Nephron (organoid): Measurements from ENCODE around the gene TRMT44.

Experiments used
- H3K27ac Mint-ChIP-seq, 3 experiments: 2 replicates each; pipeline ENCODE4 v1.8.0; 2020; ENCODE audit warnings: mixed read lengths in 3 of 3, mild to moderate bottlenecking in 2 of 3, moderate library complexity in 1 of 3
- H3K27me3 Mint-ChIP-seq: 2 replicates; pipeline ENCODE4 v1.8.0; 2021; ENCODE audit warnings: low read depth, mild to moderate bottlenecking, moderate library complexity, mixed read lengths
- H3K36me3 Mint-ChIP-seq: 2 replicates; pipeline ENCODE4 v1.8.0; 2020; ENCODE audit warnings: low read depth, mixed read lengths
- H3K4me1 Mint-ChIP-seq: 2 replicates; pipeline ENCODE4 v1.8.0; 2020; ENCODE audit warnings: mixed read lengths
- H3K4me3 Mint-ChIP-seq, 3 experiments: 2 replicates each; pipeline ENCODE4 v1.8.0; 2020; ENCODE audit warnings: mild to moderate bottlenecking in 3 of 3, mixed read lengths in 3 of 3, moderate library complexity in 2 of 3
- H3K9me3 Mint-ChIP-seq: 2 replicates; pipeline ENCODE4 v1.8.0; 2020; ENCODE audit warnings: mixed read lengths
- TF ChIP-seq, protein P1 (sequence below), 3 experiments: fragments of 200-600 bp; sonication (generic); IDR thresholded peaks; one replicate each; pipeline ENCODE4 v1.5.0; 2021; ENCODE audit warnings: antibody characterized with exemption in 3 of 3; ENCODE audit not compliant: unreplicated experiment in 3 of 3

TRMT44 gene

DNA sequence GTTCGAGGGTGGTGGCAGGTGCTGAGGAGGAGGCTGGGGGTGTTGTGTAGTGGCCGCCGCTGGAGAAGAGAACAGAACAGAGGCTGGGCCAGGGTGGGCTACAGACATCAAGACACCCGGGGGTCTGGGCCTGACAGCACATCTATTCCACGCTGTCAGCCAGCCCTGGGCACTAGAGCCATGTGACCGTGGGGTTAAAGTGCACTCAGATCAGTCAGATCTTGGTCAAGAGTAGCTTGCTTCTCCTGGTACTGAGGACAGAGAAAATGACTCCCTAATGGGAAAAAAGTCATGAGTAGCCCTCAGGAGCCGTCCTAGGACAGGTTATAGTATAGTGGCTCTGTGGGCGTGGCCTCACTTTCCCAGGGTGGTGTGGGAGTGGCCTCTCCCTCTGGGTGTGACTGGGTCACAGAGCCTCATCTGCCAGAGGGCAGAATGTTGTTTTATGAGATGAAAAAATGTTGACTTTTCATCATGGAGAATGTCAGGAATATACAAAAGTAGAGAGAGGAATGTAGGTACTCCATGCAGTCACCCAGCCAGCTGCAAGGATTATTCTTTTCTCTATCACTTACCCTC lies 19.4 kb downstream of the TRMT44 start:
- Mint-ChIP-seq H3K36me3 (peaks cover 43% of the 10 kb centered on the region), H3K4me1 (no peaks in the 10 kb centered on the region), H3K4me3 (no peak overlapping the region), H3K27me3 (no peaks in the 10 kb centered on the region), H3K27ac (peak overlapping the region in 1 of 3 experiments; percentile 74), H3K9me3 (no peaks in the 10 kb centered on the region)
- TF ChIP-seq, protein P1, sequence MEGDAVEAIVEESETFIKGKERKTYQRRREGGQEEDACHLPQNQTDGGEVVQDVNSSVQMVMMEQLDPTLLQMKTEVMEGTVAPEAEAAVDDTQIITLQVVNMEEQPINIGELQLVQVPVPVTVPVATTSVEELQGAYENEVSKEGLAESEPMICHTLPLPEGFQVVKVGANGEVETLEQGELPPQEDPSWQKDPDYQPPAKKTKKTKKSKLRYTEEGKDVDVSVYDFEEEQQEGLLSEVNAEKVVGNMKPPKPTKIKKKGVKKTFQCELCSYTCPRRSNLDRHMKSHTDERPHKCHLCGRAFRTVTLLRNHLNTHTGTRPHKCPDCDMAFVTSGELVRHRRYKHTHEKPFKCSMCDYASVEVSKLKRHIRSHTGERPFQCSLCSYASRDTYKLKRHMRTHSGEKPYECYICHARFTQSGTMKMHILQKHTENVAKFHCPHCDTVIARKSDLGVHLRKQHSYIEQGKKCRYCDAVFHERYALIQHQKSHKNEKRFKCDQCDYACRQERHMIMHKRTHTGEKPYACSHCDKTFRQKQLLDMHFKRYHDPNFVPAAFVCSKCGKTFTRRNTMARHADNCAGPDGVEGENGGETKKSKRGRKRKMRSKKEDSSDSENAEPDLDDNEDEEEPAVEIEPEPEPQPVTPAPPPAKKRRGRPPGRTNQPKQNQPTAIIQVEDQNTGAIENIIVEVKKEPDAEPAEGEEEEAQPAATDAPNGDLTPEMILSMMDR (IDR thresholded peaks at IDR 0.05; ENCODE audit: unreplicated experiment in 3 of 3) = no peak

DNA sequence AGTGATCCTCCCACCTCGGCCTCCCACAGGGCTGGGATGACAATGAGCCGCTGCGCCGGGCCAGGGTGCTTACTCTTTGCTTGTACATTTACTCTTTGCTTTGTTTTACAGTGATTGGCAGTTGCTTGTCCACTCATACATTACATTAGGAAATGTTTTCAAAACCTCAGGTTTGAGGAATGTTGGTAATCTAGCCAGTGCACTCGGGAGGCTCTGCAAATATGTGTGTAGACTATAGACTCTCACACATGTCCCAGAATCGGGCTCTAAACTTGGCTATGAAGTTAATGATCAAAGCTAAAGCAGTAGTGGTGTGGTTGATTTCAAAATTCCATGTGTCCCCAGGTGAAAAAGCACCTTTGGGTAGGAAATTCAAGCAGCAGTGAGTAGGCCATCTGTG lies 20.5 kb downstream of the TRMT44 start:
- no peaks in the 10 kb centered on the region for H3K9me3 Mint-ChIP-seq
- TF ChIP-seq, protein P1 (IDR thresholded peaks at IDR 0.05; ENCODE audit: unreplicated experiment in 3 of 3) = no peak
- no peaks in the 10 kb centered on the region for H3K4me1 Mint-ChIP-seq
- H3K4me3 Mint-ChIP-seq = no peak overlapping the region
- H3K27me3 Mint-ChIP-seq = no peaks in the 10 kb centered on the region
- peak overlapping the region in 2 of 3 experiments; percentile 42 to 93 for H3K27ac Mint-ChIP-seq
- H3K36me3 Mint-ChIP-seq = peaks cover 45% of the 10 kb centered on the region

DNA sequence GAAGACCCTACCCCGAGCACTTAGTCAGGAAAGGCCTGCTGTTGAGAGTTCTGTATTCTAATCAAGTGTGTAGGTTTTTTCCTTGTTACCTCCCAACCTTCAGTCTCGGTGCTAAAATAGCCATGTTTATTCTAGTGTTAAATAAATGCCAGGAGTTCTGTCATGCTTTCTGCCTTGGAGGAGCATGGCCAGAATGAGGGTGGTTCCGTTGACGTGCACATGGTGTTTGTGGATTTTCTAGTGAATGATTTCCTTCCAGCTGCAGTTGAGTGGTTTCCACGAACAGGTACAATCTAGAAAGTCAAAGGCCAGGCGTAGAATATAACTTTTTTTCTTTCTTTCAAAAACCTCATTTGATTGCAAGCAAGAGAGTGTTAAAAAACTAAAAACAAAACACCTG lies 21.0 kb downstream of the TRMT44 start:
- no peaks in the 10 kb centered on the region for H3K4me1 Mint-ChIP-seq
- TF ChIP-seq, protein P1 (IDR thresholded peaks at IDR 0.05; ENCODE audit: unreplicated experiment in 3 of 3) = no peak
- H3K9me3 Mint-ChIP-seq = no peaks in the 10 kb centered on the region
- no peaks in the 10 kb centered on the region for H3K27me3 Mint-ChIP-seq
- H3K4me3 Mint-ChIP-seq = no peak overlapping the region
- peak overlapping the region in 2 of 3 experiments; percentile 42 to 93 for H3K27ac Mint-ChIP-seq
- H3K36me3 Mint-ChIP-seq = peaks cover 42% of the 10 kb centered on the region

DNA sequence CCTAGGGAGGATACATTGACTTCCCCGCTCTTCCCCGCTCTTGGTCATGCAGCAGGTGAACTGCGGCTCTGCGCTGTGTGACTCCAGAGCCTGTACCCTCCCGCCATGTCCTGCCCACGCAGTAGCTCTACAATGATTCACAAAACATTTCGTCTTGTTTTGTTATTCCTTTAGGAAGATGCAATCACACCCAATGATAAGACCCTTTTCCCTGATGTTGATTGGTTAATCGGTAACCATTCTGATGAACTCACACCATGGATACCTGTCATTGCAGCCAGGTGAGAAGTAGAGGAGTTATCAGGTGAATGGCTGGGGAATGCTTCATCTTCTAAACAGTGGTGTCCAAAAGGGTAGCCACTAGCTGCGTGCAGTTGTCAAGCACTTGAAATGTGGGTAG lies 23.2 kb downstream of the TRMT44 start:
- Mint-ChIP-seq H3K4me1 (no peaks in the 10 kb centered on the region), H3K4me3 (no peak overlapping the region), H3K36me3 (peaks cover 33% of the 10 kb centered on the region), H3K27me3 (no peaks in the 10 kb centered on the region), H3K27ac (no peak overlapping the region), H3K9me3 (no peaks in the 10 kb centered on the region)
- TF ChIP-seq, protein P1 (IDR thresholded peaks at IDR 0.05; ENCODE audit: unreplicated experiment in 3 of 3) = no peak

DNA sequence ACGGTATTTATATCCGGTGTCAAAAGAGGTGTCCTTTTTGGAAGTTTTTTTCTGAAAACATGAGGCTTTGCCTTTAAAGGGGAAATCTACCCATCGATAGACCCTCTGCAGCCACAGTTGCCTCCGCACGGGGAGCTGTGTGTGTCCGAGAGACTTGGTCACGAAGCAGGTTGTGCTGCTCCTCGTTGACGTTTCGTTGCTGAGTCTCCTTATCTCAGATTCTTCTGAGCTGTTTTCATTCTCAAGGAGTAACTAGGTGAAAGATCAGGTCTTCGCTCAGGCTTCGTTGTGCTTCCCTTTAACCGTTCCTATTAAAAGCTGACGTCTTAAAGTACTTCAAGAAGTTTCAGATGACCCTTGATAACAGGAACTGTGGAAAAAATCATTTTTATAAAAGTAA lies 23.8 kb downstream of the TRMT44 start:
- no peak overlapping the region for H3K27ac Mint-ChIP-seq
- no peaks in the 10 kb centered on the region for H3K4me1 Mint-ChIP-seq
- TF ChIP-seq, protein P1 (IDR thresholded peaks at IDR 0.05; ENCODE audit: unreplicated experiment in 3 of 3) = no peak

More for the DNA sequence above, 23.8 kb downstream of the TRMT44 start:
- H3K9me3 Mint-ChIP-seq = no peaks in the 10 kb centered on the region
- no peak overlapping the region for H3K4me3 Mint-ChIP-seq
- H3K27me3 Mint-ChIP-seq = no peaks in the 10 kb centered on the region
- peaks cover 38% of the 10 kb centered on the region for H3K36me3 Mint-ChIP-seq
